ENCODE measurements around the gene RAB29. TPM values are rescaled to one million over a fixed set of nuclear protein-coding genes. Genes with fewer than 3 reads are reported as not detected.

RAB29 gene
- total and polyA plus RNA-seq, 9 of the 15 experiments (the other 6 are each of a cell fraction or from before 2014, with no cell fraction given), result 6.3 to 17.6 (median 8.0) TPM

GRCh38 chr1:205811660-205812059, 36.4 kb upstream of the RAB29 start (continued):
- no peak for TF ChIP-seq GTF3C2 (IDR thresholded peaks at IDR 0.05; ENCODE audit: borderline replicate concordance, extremely low read depth, insufficient read length)
- TF ChIP-seq EHMT2 (IDR thresholded peaks at IDR 0.05), result peak; percentile 75
- no peak for TF ChIP-seq ZBTB49 (CRISPR knock-in tag; IDR thresholded peaks at IDR 0.05; ENCODE audit: borderline replicate concordance)
- TF ChIP-seq CREB3 (tag; conservative IDR thresholded peaks at IDR 0.05; ENCODE audit: low read depth), result no peak
- no peak for TF ChIP-seq BRD4 (IDR thresholded peaks at IDR 0.05)
- TF ChIP-seq ZBTB40 (IDR thresholded peaks at IDR 0.05), result peak; percentile 40; the same call in 1 of the 2 replicates
- no peak for TF ChIP-seq ZBTB40 (CRISPR knock-in tag; IDR thresholded peaks at IDR 0.05)
- TF ChIP-seq MTA3 (IDR thresholded peaks at IDR 0.05; ENCODE audit: borderline replicate concordance), result peak; percentile 62; the same call in 1 of the 2 replicates
- no peak for TF ChIP-seq NFYB (IDR thresholded peaks at IDR 0.05; ENCODE audit: extremely low read depth, insufficient read length)
- TF ChIP-seq USF2 (CRISPR knock-in tag; IDR thresholded peaks at IDR 0.05), result no peak

All from K562 (cell line).